GM12891 (cell line): ENCODE measurements around the gene CDK15.

Experiments
- PAX5 ChIP-seq: IDR thresholded peaks from 2 replicates; pipeline ENCODE4 v1.6.1; 2011; ENCODE audit warnings: low read length, moderate library complexity, mild to moderate bottlenecking; ENCODE audit not compliant: insufficient read depth, severe bottlenecking
- POLR2AphosphoS5 ChIP-seq: IDR thresholded peaks from 2 replicates; pipeline ENCODE4 v1.6.1; 2011; ENCODE audit warnings: low read depth, low read length, control low read depth

GRCh38 chr2:201828220-201828619 lies 21.9 kb downstream of the CDK15 start:
- no peak for TF ChIP-seq POLR2AphosphoS5
- no peak for TF ChIP-seq PAX5
